Epidermal melanocyte (primary cell): ENCODE results near the gene HEXB.
"Not testable (repeated sequence)": the region's sequence is repeated elsewhere in the genome, so short reads cannot be mapped to it uniquely, and the experiment has no call there.

ENCODE experiments used
- DNase-seq: peaks from one replicate; pipeline ENCODE4 v3.0.0; 2011; ENCODE audit warnings: low spot score; ENCODE audit not compliant: insufficient read length

HEXB gene

GRCh38 chr5:74659172-74659571, 25.9 kb upstream of the HEXB start:
- DNase-seq: no peak

GRCh38 chr5:74660140-74660539, 24.9 kb upstream of the HEXB start:
- DNase-seq: no peak

GRCh38 chr5:74660873-74661272, 24.2 kb upstream of the HEXB start:
- no peak for DNase-seq

- DNase-seq: no peak
These were observed 20.5 kb upstream of the HEXB start for GRCh38 chr5:74664551-74664950.

GRCh38 chr5:74665273-74665672, 19.8 kb upstream of the HEXB start:
- no peak for DNase-seq

- no peak for DNase-seq
These were observed 19.2 kb upstream of the HEXB start for GRCh38 chr5:74665816-74666215.

- DNase-seq: no peak
These were observed 17.6 kb upstream of the HEXB start for GRCh38 chr5:74667396-74667795.

GRCh38 chr5:74669821-74670220, 15.2 kb upstream of the HEXB start:
- no peak for DNase-seq

- no peak for DNase-seq
These were observed 14.5 kb upstream of the HEXB start for GRCh38 chr5:74670396-74671038.

- no peak for DNase-seq
These were observed 12.7 kb upstream of the HEXB start for GRCh38 chr5:74672215-74672877.

GRCh38 chr5:74673011-74673790, 11.8 kb upstream of the HEXB start:
- DNase-seq: no peak

GRCh38 chr5:74676466-74676865, 8.6 kb upstream of the HEXB start:
- DNase-seq: not testable (repeated sequence)

GRCh38 chr5:74678123-74678522, 6.9 kb upstream of the HEXB start:
- not testable (repeated sequence) for DNase-seq

GRCh38 chr5:74679300-74679699, 5.7 kb upstream of the HEXB start:
- not testable (repeated sequence) for DNase-seq

- DNase-seq: no peak
These were observed 5.1 kb upstream of the HEXB start for GRCh38 chr5:74679966-74680365.

GRCh38 chr5:74685979-74686631, 1.1 kb downstream of the HEXB start:
- no peak for DNase-seq

GRCh38 chr5:74686962-74687751, 2.1 kb downstream of the HEXB start:
- no peak for DNase-seq

- no peak for DNase-seq
These were observed 8.2 kb downstream of the HEXB start for GRCh38 chr5:74693191-74693590.

GRCh38 chr5:74717596-74717995, 32.6 kb downstream of the HEXB start:
- no peak for DNase-seq

GRCh38 chr5:74722271-74722670, 37.2 kb downstream of the HEXB start:
- no peak for DNase-seq

- no peak for DNase-seq
These were observed 40.3 kb downstream of the HEXB start for GRCh38 chr5:74725331-74725730.
